ENCODE measurements around the gene SLC5A10. TPM values are rescaled to one million over a fixed set of nuclear protein-coding genes. Genes with fewer than 3 reads are reported as not detected.
"Not testable (repeated sequence)": the region's sequence is repeated elsewhere in the genome, so short reads cannot be mapped to it uniquely, and the experiment has no call there.

SLC5A10 gene
- total RNA-seq, 4 donors from 2014 or later: 0.40 to 0.76 (median 0.53) TPM; not detected in 1

GRCh38 chr17:19017804-19018599 is 66.0 kb downstream of the SLC5A10 start:
- 77% methylated on average over 3 of the region's 16 CpGs; no CpG with 5 or more reads in 1 of the 2 donors for WGBS, 2 donors
- Histone ChIP-seq H3K36me3 (no peaks in the 10 kb centered on the region), H3K4me1 (peaks cover 13 to 48% (median 14%) of the 10 kb centered on the region in 3 donors), H3K27me3 (no peaks in the 10 kb centered on the region), H3K9me3 (no peaks in the 10 kb centered on the region), H3K4me3 (no peak overlapping the region), H3K27ac (no peak overlapping the region)
- TF ChIP-seq POLR2A (IDR thresholded peaks at IDR 0.05) (no peak), CTCF (IDR thresholded peaks at IDR 0.05) (no peak)
- intact Hi-C loops (cut with DNase I): no loop called here
- no peak for DNase-seq

GRCh38 chr17:19018600-19018950 is 66.6 kb downstream of the SLC5A10 start:
- Histone ChIP-seq H3K27ac (no peak overlapping the region), H3K9me3 (no peaks in the 10 kb centered on the region), H3K4me1 (peaks cover 13 to 46% (median 14%) of the 10 kb centered on the region in 3 donors), H3K27me3 (no peaks in the 10 kb centered on the region), H3K4me3 (no peak overlapping the region), H3K36me3 (no peaks in the 10 kb centered on the region)
- intact Hi-C loops (cut with DNase I): no loop called here
- no peak for TF ChIP-seq POLR2A (IDR thresholded peaks at IDR 0.05)
- no peak for TF ChIP-seq CTCF (IDR thresholded peaks at IDR 0.05)
- DNase-seq: no peak
- WGBS, 2 donors: 20 to 71% methylated on average over 1 to 2 of the region's 6 CpGs

- H3K27me3 ChIP-seq: no peaks in the 10 kb centered on the region
- intact Hi-C loops (cut with DNase I): no loop called here
- H3K9me3 ChIP-seq: no peaks in the 10 kb centered on the region
- peaks cover 13 to 44% (median 14%) of the 10 kb centered on the region in 3 donors for H3K4me1 ChIP-seq
- no peak overlapping the region for H3K4me3 ChIP-seq
- no peak for TF ChIP-seq CTCF (IDR thresholded peaks at IDR 0.05)
- TF ChIP-seq POLR2A (IDR thresholded peaks at IDR 0.05): no peak
- 62 to 63% methylated on average over 19 to 21 of the region's 27 CpGs for WGBS, 2 donors
- no peak overlapping the region for H3K27ac ChIP-seq
- no peak for DNase-seq
- no peaks in the 10 kb centered on the region for H3K36me3 ChIP-seq
Measured at GRCh38 chr17:19019041-19019941, 67.3 kb downstream of the SLC5A10 start.

- intact Hi-C loops (cut with DNase I): no loop called here
Measured at GRCh38 chr17:19020016-19020415, 68.1 kb downstream of the SLC5A10 start.

GRCh38 chr17:19021011-19021621 is 69.2 kb downstream of the SLC5A10 start:
- 80 to 92% methylated on average over 3 to 4 of the region's 7 CpGs for WGBS, 2 donors
- H3K4me1 ChIP-seq: peaks cover 7 to 33% (median 8%) of the 10 kb centered on the region in 3 donors
- H3K27ac ChIP-seq; H3K4me3 ChIP-seq; H3K36me3 ChIP-seq; intact Hi-C loops (cut with DNase I); H3K27me3 ChIP-seq; DNase-seq; H3K9me3 ChIP-seq: not testable (repeated sequence)

More at GRCh38 chr17:19020016-19020415, 68.1 kb downstream of the SLC5A10 start:
- Histone ChIP-seq H3K27me3 (no peaks in the 10 kb centered on the region), H3K4me1 (peaks cover 9 to 44% (median 9%) of the 10 kb centered on the region in 3 donors), H3K36me3 (no peaks in the 10 kb centered on the region), H3K27ac (no peak overlapping the region), H3K9me3 (no peaks in the 10 kb centered on the region), H3K4me3 (no peak overlapping the region)
- TF ChIP-seq CTCF (IDR thresholded peaks at IDR 0.05): no peak
- no peak for DNase-seq
- WGBS, 2 donors: 92 to 96% methylated on average over 1 to 3 of the region's 3 CpGs

Data from esophagus squamous epithelium (tissue), 5 donors.